Memory B cell (primary cell): ENCODE results near the gene FKTN.
"Not testable (repeated sequence)": the region's sequence is repeated elsewhere in the genome, so short reads cannot be mapped to it uniquely, and the experiment has no call there.

Experiments used
- ATAC-seq: fragments of 150-1000 bp; cut with Tn5 transposase; 2 replicates; pipeline ENCODE4 v1.10.0; 2021; ENCODE audit warnings: low read depth, mild to moderate bottlenecking, moderate library complexity
- DNase-seq, 2 donors: peaks; one replicate each; pipeline ENCODE4 v3.0.0; 2022; ENCODE audit warnings: low spot score in 2 of 2
- H3K27ac Mint-ChIP-seq: one replicate; pipeline ENCODE4 v1.8.0; 2022; ENCODE audit warnings: mild to moderate bottlenecking, moderate library complexity, mixed read lengths
- H3K27me3 Mint-ChIP-seq: one replicate; pipeline ENCODE4 v1.8.0; 2022; ENCODE audit warnings: mixed read lengths
- H3K36me3 Mint-ChIP-seq: one replicate; pipeline ENCODE4 v1.8.0; 2022; ENCODE audit warnings: mild to moderate bottlenecking, mixed read lengths
- H3K4me1 Mint-ChIP-seq: one replicate; pipeline ENCODE4 v1.8.0; 2022; ENCODE audit warnings: mixed read lengths
- H3K4me3 Mint-ChIP-seq: one replicate; pipeline ENCODE4 v1.8.0; 2022; ENCODE audit warnings: mild to moderate bottlenecking, moderate library complexity, mixed read lengths
- H3K9me3 Mint-ChIP-seq: one replicate; pipeline ENCODE4 v1.8.0; 2022; ENCODE audit warnings: mixed read lengths

FKTN gene

DNA sequence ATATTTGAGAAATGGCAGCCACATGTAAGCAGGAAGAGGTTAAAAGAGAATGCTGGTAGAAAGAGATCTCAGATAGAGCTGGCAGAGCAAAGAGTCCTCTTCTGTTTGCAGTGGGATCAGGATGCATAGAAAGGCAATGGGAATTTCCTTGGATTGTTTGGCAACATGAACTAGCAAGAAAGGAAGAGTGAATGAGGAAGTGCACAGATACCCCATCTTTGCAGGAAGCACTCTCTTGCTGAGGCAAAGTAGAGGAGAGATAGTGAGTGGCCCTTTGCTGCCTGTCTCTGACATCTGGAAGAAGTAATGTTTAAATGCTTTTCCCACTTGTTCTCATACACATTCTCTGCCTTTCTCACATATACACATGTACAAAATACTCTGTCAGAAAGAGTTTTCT is 14.5 kb downstream of the FKTN start:
- H3K4me1 Mint-ChIP-seq = peaks cover 2% of the 10 kb centered on the region
- no peak overlapping the region for H3K27ac Mint-ChIP-seq
- H3K9me3 Mint-ChIP-seq = peaks cover 14% of the 10 kb centered on the region
- H3K36me3 Mint-ChIP-seq = peaks cover 24% of the 10 kb centered on the region
- no peak overlapping the region for H3K4me3 Mint-ChIP-seq
- ATAC-seq (no peak), DNase-seq (no peak)
- no peaks in the 10 kb centered on the region for H3K27me3 Mint-ChIP-seq

GRCh38 chr9:105579952-105580351 is 22.0 kb downstream of the FKTN start:
- not testable (repeated sequence) for H3K27me3 Mint-ChIP-seq, H3K27ac Mint-ChIP-seq, H3K4me1 Mint-ChIP-seq, H3K9me3 Mint-ChIP-seq, DNase-seq, ATAC-seq, H3K4me3 Mint-ChIP-seq
- peaks cover 19% of the 10 kb centered on the region for H3K36me3 Mint-ChIP-seq

DNA sequence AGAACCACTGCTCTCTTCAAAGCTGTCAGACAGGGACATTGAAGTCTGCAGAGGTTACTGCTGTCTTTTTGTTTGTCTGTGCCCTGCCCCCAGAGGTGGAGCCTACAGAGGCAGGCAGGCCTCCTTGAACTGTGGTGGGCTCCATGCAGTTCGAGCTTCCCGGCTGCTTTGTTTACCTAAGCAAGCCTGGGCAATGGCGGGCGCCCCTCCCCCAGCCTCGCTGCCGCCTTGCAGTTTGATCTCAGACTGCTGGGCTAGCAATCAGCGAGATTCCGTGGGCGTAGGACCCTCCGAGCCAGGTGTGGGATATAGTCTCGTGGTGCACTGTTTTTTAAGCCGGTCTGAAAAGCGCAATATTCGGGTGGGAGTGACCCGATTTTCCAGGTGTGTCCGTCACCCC is 23.6 kb downstream of the FKTN start:
- not testable (repeated sequence) for H3K27me3 Mint-ChIP-seq, H3K4me1 Mint-ChIP-seq, ATAC-seq, H3K9me3 Mint-ChIP-seq, DNase-seq, H3K27ac Mint-ChIP-seq, H3K4me3 Mint-ChIP-seq
- peaks cover 14% of the 10 kb centered on the region for H3K36me3 Mint-ChIP-seq

DNA sequence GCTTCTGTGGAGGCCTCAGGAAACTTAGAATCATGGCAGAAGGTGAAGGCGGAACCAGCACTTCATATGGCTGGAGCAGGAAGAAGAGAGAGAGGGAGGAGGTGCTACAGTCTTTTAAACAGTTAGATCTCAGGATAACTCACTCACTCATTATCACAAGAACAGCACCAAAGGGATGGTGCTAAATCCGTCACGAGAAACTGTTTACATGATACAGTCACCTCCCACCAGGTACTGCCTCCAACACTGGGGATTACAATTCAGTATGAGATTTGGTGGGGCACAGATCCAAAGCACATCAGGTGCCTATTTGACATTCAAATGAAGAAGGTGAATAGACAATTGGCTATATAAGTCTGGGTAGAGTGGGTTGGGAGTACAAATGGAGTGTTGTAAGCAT is 35.2 kb downstream of the FKTN start:
- Mint-ChIP-seq H3K27ac (no peak overlapping the region), H3K36me3 (peaks cover 37% of the 10 kb centered on the region), H3K4me1 (no peaks in the 10 kb centered on the region), H3K4me3 (no peak overlapping the region), H3K27me3 (no peaks in the 10 kb centered on the region), H3K9me3 (peaks cover 8% of the 10 kb centered on the region)
- ATAC-seq (no peak), DNase-seq (no peak)

DNA sequence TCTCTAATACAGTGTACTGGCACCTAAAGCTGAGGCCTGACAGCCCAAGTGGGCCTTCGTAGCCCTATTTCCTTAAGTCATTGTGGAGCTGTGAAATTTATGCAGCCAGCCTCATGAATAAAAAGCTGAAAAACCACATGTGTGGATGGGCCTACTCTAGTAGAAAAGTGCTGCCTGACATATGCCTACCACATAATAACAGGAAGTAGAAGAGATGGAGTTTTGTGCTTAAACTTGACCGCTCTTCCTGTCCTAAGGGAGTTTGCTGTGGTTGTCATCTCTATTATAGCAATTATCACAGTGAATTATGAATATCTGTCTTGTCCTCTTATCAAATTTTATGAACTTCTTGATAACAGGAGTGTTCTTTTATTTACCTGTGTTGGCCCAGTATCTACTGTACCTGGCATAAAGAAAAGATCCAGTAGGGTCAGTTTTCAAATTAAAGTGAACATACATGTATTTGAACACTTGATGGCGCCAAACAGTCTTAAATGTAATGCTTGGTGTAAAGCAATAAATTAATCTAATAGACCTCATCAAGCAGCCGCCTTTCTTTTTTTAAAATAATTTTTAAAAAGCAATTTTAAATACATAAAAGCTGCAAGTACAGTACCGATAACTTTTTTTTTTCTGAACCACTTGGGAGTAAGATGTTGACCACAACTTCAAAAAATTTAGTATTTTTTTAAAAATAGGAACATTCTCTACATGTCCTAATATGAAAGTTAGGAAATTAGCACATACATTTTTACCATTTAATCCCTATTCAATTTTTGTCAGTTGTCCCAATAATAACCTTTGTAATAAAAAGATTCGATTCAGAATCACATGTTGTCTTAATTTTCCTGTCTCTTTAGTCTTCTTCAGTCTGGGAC is 51.0 kb downstream of the FKTN start:
- H3K36me3 Mint-ChIP-seq = peaks cover 21% of the 10 kb centered on the region
- no peak overlapping the region for H3K4me3 Mint-ChIP-seq
- ATAC-seq (peak; percentile 68), DNase-seq (peak in 1 of 2 donors; percentile 36)
- no peak overlapping the region for H3K27ac Mint-ChIP-seq
- no peaks in the 10 kb centered on the region for H3K27me3 Mint-ChIP-seq
- H3K4me1 Mint-ChIP-seq = no peaks in the 10 kb centered on the region
- no peaks in the 10 kb centered on the region for H3K9me3 Mint-ChIP-seq

GRCh38 chr9:105621001-105621400 is 63.1 kb downstream of the FKTN start:
- no peak overlapping the region for H3K4me3 Mint-ChIP-seq
- ATAC-seq = no peak
- no peaks in the 10 kb centered on the region for H3K9me3 Mint-ChIP-seq
- no peak overlapping the region for H3K27ac Mint-ChIP-seq
- H3K4me1 Mint-ChIP-seq = no peaks in the 10 kb centered on the region
- no peak for DNase-seq
- no peaks in the 10 kb centered on the region for H3K27me3 Mint-ChIP-seq
- H3K36me3 Mint-ChIP-seq = peaks cover 12% of the 10 kb centered on the region

GRCh38 chr9:105625088-105625487 is 67.2 kb downstream of the FKTN start:
- no peaks in the 10 kb centered on the region for H3K27me3 Mint-ChIP-seq

GRCh38 chr9:105632807-105633206 is 74.9 kb downstream of the FKTN start:
- Mint-ChIP-seq H3K27me3 (no peaks in the 10 kb centered on the region), H3K4me1 (no peaks in the 10 kb centered on the region), H3K27ac (no peak overlapping the region), H3K9me3 (no peaks in the 10 kb centered on the region), H3K4me3 (no peak overlapping the region), H3K36me3 (peaks cover 13% of the 10 kb centered on the region)
- DNase-seq (no peak), ATAC-seq (no peak)

More at GRCh38 chr9:105625088-105625487, 67.2 kb downstream of the FKTN start:
- H3K36me3 Mint-ChIP-seq = peaks cover 20% of the 10 kb centered on the region
- H3K4me1 Mint-ChIP-seq = no peaks in the 10 kb centered on the region
- H3K9me3 Mint-ChIP-seq = no peaks in the 10 kb centered on the region
- DNase-seq = no peak
- no peak overlapping the region for H3K27ac Mint-ChIP-seq
- no peak for ATAC-seq
- H3K4me3 Mint-ChIP-seq = no peak overlapping the region

- no peaks in the 10 kb centered on the region for H3K9me3 Mint-ChIP-seq
- DNase-seq (no peak), ATAC-seq (no peak)
- no peak overlapping the region for H3K27ac Mint-ChIP-seq
- H3K27me3 Mint-ChIP-seq = no peaks in the 10 kb centered on the region
- no peak overlapping the region for H3K4me3 Mint-ChIP-seq
- H3K36me3 Mint-ChIP-seq = peaks cover 13% of the 10 kb centered on the region
- H3K4me1 Mint-ChIP-seq = no peaks in the 10 kb centered on the region
These were observed 75.5 kb downstream of the FKTN start for GRCh38 chr9:105633411-105633810.

GRCh38 chr9:105636331-105636730 is 78.4 kb downstream of the FKTN start:
- Mint-ChIP-seq H3K4me3 (no peak overlapping the region), H3K4me1 (no peaks in the 10 kb centered on the region), H3K27ac (no peak overlapping the region)

DNA sequence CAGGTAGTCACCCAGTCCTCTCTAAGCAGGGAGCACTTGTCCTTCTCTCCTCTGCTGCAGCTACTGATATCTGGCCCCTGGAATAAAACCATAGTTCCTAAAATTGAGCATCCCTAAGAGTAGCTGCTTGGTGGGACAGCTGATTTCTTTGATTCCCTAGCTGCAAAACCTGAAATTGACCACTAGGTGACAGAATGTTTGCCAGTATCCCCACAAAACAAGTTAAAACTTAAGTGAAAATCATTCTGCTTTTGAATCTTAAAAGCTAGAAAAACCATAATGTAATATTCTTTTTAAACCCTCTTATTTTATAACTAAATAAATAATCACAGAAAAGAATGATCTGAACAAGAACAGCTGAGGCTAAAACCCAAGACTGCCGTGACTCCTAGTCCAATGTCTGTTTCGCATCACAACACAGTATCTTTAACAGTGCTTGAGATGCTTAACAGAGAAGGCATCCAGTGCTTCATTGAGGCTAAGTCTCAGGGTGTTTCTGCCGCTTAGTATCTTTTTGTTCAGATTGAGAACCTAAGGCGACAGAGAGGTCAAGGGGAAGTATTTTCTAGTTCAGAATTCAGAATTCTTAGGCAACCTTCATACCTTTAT is 80.0 kb downstream of the FKTN start:
- Mint-ChIP-seq H3K36me3 (peaks cover 18% of the 10 kb centered on the region), H3K4me3 (no peak overlapping the region), H3K9me3 (peaks cover 3% of the 10 kb centered on the region), H3K27ac (no peak overlapping the region), H3K27me3 (no peaks in the 10 kb centered on the region), H3K4me1 (no peaks in the 10 kb centered on the region)
- DNase-seq (no peak), ATAC-seq (no peak)

More at GRCh38 chr9:105636331-105636730, 78.4 kb downstream of the FKTN start:
- H3K9me3 Mint-ChIP-seq = peaks cover 2% of the 10 kb centered on the region
- ATAC-seq (no peak), DNase-seq (no peak)
- H3K27me3 Mint-ChIP-seq = no peaks in the 10 kb centered on the region
- H3K36me3 Mint-ChIP-seq = peaks cover 14% of the 10 kb centered on the region

DNA sequence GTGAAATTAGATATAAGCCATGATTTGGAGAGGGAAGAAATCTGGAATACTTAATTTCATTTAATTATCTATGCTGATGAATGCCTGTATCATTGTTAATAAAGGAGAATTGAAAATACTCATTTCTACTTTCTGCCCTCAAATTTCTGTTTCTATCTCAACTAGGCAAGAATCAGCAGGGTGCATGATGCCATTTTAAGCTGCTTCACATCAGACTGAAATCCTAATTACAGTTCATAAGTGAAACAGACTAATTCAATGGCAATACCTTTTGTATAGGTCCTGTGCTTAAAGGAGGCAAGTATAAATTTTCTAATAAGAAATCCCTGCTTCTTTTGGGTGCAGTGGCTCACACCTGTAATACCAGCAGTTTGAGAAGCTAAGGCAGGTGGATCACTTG is 82.0 kb downstream of the FKTN start:
- Mint-ChIP-seq H3K27me3 (no peaks in the 10 kb centered on the region), H3K9me3 (peaks cover 3% of the 10 kb centered on the region), H3K36me3 (peaks cover 15% of the 10 kb centered on the region), H3K4me3 (no peak overlapping the region), H3K4me1 (no peaks in the 10 kb centered on the region), H3K27ac (peak overlapping the region; percentile 45)
- ATAC-seq (no peak), DNase-seq (no peak)

- ATAC-seq = no peak
- no peaks in the 10 kb centered on the region for H3K27me3 Mint-ChIP-seq
- H3K4me1 Mint-ChIP-seq = no peaks in the 10 kb centered on the region
- no peak overlapping the region for H3K4me3 Mint-ChIP-seq
- H3K36me3 Mint-ChIP-seq = peaks cover 13% of the 10 kb centered on the region
- no peak for DNase-seq
- H3K9me3 Mint-ChIP-seq = peaks cover 3% of the 10 kb centered on the region
- H3K27ac Mint-ChIP-seq = no peak overlapping the region
These were observed 85.9 kb downstream of the FKTN start for GRCh38 chr9:105643795-105644194.

GRCh38 chr9:105646879-105647594 is 89.1 kb downstream of the FKTN start:
- H3K27ac Mint-ChIP-seq = no peak overlapping the region
- no peak for DNase-seq
- no peak for ATAC-seq
- H3K4me1 Mint-ChIP-seq = no peaks in the 10 kb centered on the region
- peaks cover 3% of the 10 kb centered on the region for H3K36me3 Mint-ChIP-seq
- no peaks in the 10 kb centered on the region for H3K9me3 Mint-ChIP-seq
- no peak overlapping the region for H3K4me3 Mint-ChIP-seq
- H3K27me3 Mint-ChIP-seq = no peaks in the 10 kb centered on the region
